Measurements from ENCODE around the gene DDN.

DNA sequence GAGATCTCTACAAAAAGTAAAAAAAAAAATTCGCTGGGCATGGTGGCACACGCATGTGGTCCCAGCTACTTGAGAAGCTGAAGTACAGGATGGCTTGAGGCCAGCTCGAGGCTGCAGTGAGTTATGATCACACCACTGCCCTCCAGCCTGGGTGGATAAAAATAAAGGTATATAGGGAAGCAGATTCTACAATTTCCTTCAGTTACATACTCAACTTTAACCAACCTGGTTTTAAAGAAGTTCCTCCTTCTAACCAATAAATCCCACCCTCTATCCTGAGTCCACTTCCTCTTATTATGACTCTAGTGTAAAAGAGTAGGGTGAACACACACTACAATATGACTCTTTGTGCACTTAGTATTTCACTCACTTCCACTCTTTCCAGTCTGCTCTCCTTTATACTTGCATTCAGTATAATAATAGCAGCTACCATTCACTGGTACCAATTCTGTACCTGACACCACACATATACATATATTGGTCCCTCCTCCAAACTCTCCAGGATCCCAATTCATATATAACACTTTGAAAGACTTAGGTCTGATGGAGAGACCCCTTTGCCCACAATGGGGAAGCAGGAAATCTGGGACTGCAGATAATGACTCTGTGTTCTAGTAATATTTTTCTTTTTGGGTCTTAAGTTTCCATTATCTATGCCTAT, 44.2 kb downstream of the DDN start:
- no peak for TF ChIP-seq YY1 (IDR thresholded peaks at IDR 0.05; ENCODE audit: insufficient read depth, insufficient read length)
- TF ChIP-seq SUZ12 (IDR thresholded peaks at IDR 0.05; ENCODE audit: extremely low read depth, insufficient read depth, insufficient read length), result no peak
- TF ChIP-seq ZNF274 (IDR thresholded peaks at IDR 0.05; ENCODE audit: low read depth, low read length), result no peak

All from NT2/D1 (cell line).